Osteocyte (in vitro differentiated cells): ENCODE measurements around the gene SLC25A10. TPM values are rescaled to one million over a fixed set of nuclear protein-coding genes. Genes with fewer than 3 reads are reported as not detected.

Source experiments
- DNase-seq: peaks from one replicate; pipeline ENCODE4 v3.0.0; 2021; ENCODE audit warnings: mixed read lengths; ENCODE audit not compliant: unreplicated experiment; ENCODE audit errors: extremely low spot score
- H3K27ac Mint-ChIP-seq: one replicate; pipeline ENCODE4 v1.8.0; 2021; ENCODE audit warnings: mild to moderate bottlenecking, mixed read lengths; ENCODE audit not compliant: unreplicated experiment
- H3K27me3 Mint-ChIP-seq: one replicate; pipeline ENCODE4 v1.8.0; 2021; ENCODE audit warnings: mixed read lengths; ENCODE audit not compliant: unreplicated experiment
- H3K36me3 Mint-ChIP-seq: one replicate; pipeline ENCODE4 v1.8.0; 2021; ENCODE audit warnings: mixed read lengths; ENCODE audit not compliant: unreplicated experiment
- H3K4me1 Mint-ChIP-seq: one replicate; pipeline ENCODE4 v1.8.0; 2021; ENCODE audit warnings: mixed read lengths; ENCODE audit not compliant: unreplicated experiment
- H3K4me3 Mint-ChIP-seq: one replicate; pipeline ENCODE4 v1.8.0; 2021; ENCODE audit warnings: mild to moderate bottlenecking, moderate library complexity, mixed read lengths; ENCODE audit not compliant: unreplicated experiment
- H3K9me3 Mint-ChIP-seq: one replicate; pipeline ENCODE4 v1.8.0; 2021; ENCODE audit warnings: mixed read lengths; ENCODE audit not compliant: unreplicated experiment
- total RNA-seq: library from RNA; stranded (reverse); gene quantifications from 2 replicates; pipeline ENCODE4 v1.2.1, GENCODE V29; 2021
- TF ChIP-seq, protein P1 (sequence below): fragments of 200-600 bp; sonication (generic); IDR thresholded peaks from 2 replicates; pipeline ENCODE4 v1.5.0; 2021; ENCODE audit warnings: antibody characterized with exemption, mild to moderate bottlenecking, moderate library complexity

Gene SLC25A10
- total RNA-seq, 1 donor from 2014 or later: 9.5 TPM

DNA sequence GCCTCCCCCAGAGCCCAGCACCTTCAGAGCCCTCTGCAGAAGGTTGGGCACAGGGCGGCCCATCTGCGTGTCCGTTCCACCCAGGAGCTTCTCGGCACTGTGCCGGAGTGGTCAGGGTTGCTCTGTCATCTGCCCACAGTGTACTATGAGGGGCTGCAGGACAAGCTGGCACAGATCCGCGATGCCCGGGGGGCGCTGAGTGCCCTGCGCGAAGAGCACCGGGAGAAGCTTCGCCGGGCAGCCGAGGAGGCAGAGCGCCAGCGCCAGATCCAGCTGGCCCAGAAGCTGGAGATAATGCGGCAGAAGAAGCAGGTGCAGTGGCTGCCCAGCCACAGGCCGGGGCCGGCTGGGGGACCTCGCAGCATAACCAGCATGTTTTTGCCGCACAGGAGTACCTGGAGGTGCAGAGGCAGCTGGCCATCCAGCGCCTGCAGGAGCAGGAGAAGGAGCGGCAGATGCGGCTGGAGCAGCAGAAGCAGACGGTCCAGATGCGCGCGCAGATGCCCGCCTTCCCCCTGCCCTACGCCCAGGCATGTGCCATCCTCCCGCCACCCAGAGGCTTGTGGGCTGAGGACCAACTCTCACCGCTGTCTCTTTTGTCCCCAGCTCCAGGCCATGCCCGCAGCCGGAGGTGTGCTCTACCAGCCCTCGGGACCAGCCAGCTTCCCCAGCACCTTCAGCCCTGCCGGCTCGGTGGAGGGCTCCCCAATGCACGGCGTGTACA lies 15.7 kb upstream of the SLC25A10 start:
- Mint-ChIP-seq H3K36me3 (peaks cover 11% of the 10 kb centered on the region), H3K27me3 (no peaks in the 10 kb centered on the region), H3K4me1 (peaks cover 8% of the 10 kb centered on the region), H3K27ac (no peak overlapping the region), H3K9me3 (no peaks in the 10 kb centered on the region), H3K4me3 (no peak overlapping the region)
- DNase-seq: no peak
- TF ChIP-seq, protein P1, sequence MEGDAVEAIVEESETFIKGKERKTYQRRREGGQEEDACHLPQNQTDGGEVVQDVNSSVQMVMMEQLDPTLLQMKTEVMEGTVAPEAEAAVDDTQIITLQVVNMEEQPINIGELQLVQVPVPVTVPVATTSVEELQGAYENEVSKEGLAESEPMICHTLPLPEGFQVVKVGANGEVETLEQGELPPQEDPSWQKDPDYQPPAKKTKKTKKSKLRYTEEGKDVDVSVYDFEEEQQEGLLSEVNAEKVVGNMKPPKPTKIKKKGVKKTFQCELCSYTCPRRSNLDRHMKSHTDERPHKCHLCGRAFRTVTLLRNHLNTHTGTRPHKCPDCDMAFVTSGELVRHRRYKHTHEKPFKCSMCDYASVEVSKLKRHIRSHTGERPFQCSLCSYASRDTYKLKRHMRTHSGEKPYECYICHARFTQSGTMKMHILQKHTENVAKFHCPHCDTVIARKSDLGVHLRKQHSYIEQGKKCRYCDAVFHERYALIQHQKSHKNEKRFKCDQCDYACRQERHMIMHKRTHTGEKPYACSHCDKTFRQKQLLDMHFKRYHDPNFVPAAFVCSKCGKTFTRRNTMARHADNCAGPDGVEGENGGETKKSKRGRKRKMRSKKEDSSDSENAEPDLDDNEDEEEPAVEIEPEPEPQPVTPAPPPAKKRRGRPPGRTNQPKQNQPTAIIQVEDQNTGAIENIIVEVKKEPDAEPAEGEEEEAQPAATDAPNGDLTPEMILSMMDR: no peak

DNA sequence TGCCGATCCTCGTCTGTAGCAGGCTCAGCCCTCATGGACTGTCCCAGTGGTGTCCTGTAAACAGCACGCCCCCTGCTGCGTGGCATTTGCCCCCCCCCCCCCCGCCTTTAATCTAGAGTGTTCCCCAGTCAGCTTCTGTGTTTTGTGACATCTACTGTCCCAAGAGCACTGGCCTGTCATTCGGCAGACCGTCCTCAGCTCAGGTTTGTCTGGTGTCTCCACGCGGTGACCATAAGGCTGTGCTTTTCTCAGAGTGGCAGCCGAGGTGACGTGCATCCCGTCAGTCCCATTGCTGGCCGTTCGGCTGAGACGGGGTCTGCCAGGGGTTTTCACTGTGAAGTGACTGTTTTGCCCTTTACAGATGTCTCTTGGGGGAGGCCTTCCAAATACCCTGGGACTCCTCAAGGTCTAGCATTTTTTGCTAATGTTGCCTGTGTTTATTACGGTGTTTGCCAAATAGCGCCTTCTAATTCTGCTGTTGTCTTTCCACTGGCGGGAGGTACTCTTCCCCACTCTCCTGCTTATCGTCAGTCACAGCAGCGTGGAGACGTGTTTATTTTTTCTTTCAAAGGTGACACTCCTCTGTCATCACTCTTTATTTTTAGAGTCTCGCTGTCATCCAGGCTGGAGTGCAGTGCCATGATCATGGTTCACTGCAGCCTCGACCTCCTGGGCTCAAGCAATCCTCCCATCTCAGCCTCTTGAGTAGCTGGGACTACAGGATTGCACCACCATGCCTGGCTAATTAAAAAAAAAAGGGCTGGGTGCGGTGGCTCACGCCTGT lies 14.6 kb upstream of the SLC25A10 start:
- no peak for DNase-seq
- H3K4me3 Mint-ChIP-seq: no peak overlapping the region
- no peaks in the 10 kb centered on the region for H3K27me3 Mint-ChIP-seq
- no peak overlapping the region for H3K27ac Mint-ChIP-seq
- TF ChIP-seq, protein P1: no peak
- peaks cover 19% of the 10 kb centered on the region for H3K4me1 Mint-ChIP-seq
- H3K9me3 Mint-ChIP-seq: no peaks in the 10 kb centered on the region
- H3K36me3 Mint-ChIP-seq: peaks cover 10% of the 10 kb centered on the region

DNA sequence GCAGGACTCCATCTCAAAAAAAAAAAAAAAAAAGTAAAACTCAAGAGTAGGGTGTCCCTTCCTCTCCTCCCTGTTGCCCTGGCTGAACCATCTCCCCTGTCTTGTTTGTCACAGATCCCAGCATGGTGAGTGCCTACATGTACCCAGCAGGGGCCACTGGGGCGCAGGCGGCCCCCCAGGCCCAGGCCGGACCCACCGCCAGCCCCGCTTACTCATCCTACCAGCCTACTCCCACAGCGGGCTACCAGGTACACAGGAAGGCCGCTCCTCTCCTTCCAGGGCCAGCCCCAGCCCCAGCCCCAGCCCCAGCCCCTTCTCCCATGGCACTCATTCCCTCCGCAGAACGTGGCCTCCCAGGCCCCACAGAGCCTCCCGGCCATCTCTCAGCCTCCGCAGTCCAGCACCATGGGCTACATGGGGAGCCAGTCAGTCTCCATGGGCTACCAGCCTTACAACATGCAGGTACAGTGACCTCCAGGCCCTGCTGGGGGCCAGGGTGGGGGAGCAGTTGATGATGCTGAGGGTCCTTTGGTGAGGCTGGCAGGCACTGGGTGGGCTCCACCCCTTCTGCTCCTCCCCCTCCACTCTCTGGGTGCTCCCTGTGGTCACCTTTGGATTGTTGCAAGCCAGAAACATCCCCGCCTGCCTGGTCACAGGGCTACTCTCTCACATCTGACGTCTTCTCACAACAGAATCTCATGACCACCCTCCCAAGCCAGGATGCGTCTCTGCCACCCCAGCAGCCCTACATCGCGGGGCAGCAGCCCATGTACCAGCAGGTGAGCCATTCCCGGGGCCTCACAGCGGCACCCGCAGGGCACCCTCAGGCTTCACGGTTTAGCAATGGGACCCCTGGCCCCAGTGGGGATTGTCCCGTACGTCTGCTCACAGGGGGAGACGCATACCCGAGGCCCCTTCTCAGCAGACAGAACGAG lies 11.5 kb upstream of the SLC25A10 start:
- no peak overlapping the region for H3K27ac Mint-ChIP-seq

DNA sequence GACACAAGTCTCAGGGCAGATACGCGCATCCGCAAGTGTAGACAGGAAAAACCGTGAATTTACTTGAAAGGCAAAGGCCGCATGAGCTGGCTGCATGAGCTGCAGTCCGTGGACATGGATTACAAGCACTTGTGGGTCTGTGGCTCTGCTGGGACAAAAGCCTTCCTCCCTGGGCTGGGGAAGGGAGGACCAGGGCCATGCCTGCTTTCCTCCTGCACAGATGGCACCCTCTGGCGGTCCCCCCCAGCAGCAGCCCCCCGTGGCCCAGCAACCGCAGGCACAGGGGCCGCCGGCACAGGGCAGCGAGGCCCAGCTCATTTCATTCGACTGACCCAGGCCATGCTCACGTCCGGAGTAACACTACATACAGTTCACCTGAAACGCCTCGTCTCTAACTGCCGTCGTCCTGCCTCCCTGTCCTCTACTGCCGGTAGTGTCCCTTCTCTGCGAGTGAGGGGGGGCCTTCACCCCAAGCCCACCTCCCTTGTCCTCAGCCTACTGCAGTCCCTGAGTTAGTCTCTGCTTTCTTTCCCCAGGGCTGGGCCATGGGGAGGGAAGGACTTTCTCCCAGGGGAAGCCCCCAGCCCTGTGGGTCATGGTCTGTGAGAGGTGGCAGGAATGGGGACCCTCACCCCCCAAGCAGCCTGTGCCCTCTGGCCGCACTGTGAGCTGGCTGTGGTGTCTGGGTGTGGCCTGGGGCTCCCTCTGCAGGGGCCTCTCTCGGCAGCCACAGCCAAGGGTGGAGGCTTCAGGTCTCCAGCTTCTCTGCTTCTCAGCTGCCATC lies 10.6 kb upstream of the SLC25A10 start:
- H3K36me3 Mint-ChIP-seq: peaks cover 19% of the 10 kb centered on the region
- H3K9me3 Mint-ChIP-seq: no peaks in the 10 kb centered on the region
- H3K27ac Mint-ChIP-seq: peak overlapping the region; percentile 95
- H3K4me1 Mint-ChIP-seq: peaks cover 25% of the 10 kb centered on the region
- H3K27me3 Mint-ChIP-seq: no peaks in the 10 kb centered on the region
- TF ChIP-seq, protein P1: no peak
- no peak for DNase-seq
- H3K4me3 Mint-ChIP-seq: peak overlapping the region; percentile 93

More for the DNA sequence above, 11.5 kb upstream of the SLC25A10 start:
- Mint-ChIP-seq H3K36me3 (peaks cover 15% of the 10 kb centered on the region), H3K4me1 (peaks cover 25% of the 10 kb centered on the region), H3K9me3 (no peaks in the 10 kb centered on the region), H3K27me3 (no peaks in the 10 kb centered on the region), H3K4me3 (no peak overlapping the region)
- DNase-seq: no peak
- TF ChIP-seq, protein P1: no peak
